ENCODE results near the gene TPT1.

DNA sequence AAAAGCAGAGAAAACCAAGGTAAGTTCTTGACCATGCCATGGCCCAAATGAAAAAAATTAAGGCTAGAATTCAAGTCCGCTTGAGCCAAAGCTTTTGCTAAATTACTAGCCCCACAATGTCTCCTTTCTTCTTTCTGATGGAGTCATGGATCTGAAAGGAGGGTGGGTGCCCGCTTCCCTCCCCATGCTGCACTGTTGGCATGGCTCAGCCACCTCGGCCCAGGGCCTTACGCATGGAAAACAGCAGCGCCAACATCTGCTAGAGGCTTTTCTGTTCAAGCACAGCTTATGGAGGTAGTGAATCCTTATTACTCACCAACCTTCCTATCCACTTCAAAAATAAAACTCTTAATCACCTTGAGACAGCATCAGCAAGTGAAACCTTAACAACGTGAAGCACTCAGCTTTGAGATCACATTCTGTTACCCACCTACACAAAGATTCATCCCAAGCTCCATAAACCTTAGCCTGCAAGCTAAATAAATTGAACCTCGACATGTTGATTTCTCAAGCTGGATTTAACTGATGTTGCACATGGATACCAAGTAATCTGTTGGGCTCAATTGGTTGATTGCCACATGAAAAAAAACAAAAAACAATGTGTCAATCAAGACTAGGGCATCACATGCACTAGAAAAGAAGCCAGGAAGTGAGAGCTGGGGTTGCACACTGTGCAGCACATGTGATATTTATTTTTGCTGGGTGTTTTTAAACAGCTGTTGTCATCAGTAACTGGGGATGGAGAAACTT, 43.4 kb downstream of the TPT1 start:
- TF ChIP-seq, protein P1, sequence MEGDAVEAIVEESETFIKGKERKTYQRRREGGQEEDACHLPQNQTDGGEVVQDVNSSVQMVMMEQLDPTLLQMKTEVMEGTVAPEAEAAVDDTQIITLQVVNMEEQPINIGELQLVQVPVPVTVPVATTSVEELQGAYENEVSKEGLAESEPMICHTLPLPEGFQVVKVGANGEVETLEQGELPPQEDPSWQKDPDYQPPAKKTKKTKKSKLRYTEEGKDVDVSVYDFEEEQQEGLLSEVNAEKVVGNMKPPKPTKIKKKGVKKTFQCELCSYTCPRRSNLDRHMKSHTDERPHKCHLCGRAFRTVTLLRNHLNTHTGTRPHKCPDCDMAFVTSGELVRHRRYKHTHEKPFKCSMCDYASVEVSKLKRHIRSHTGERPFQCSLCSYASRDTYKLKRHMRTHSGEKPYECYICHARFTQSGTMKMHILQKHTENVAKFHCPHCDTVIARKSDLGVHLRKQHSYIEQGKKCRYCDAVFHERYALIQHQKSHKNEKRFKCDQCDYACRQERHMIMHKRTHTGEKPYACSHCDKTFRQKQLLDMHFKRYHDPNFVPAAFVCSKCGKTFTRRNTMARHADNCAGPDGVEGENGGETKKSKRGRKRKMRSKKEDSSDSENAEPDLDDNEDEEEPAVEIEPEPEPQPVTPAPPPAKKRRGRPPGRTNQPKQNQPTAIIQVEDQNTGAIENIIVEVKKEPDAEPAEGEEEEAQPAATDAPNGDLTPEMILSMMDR (conservative IDR thresholded peaks at IDR 0.05 in 1 of 2, IDR thresholded peaks at IDR 0.05 in 1 of 2; ENCODE audit: extremely low read depth in 1 of 2, insufficient read depth in 1 of 2, low read depth in 1 of 2, low read length in 2 of 2) = no peak
- no peak for TF ChIP-seq EZH2 (IDR thresholded peaks at IDR 0.05; ENCODE audit: borderline replicate concordance, low read length)

Data from mammary epithelial cell (primary cell).